Psoas muscle (tissue), 8 donors: ENCODE data around the gene GNG11. TPM values are rescaled to one million over a fixed set of nuclear protein-coding genes. Genes with fewer than 3 reads are reported as not detected.

Experiments used
- ATAC-seq, 4 donors: fragments of 200-7000 bp; cut with Tn5 transposase; one replicate each; pipeline ENCODE4 v1.9.1; 2020; ENCODE audit warnings: moderate library complexity in 3 of 4, mild to moderate bottlenecking in 2 of 4
- DNase-seq, 2 donors: peaks; one replicate each; pipeline ENCODE4 v3.0.0-alpha.2; 2020
- H3K27ac ChIP-seq: fragments of 200-600 bp; one replicate; pipeline ENCODE4 v1.8.0; 2022
- H3K27me3 ChIP-seq, 3 donors: fragments of 200-600 bp in 1 of 3; one replicate each; pipeline versions ENCODE4 v1.6.1 to v1.8.0; 2013 to 2022; ENCODE audit warnings: low read length in 2 of 3, mild to moderate bottlenecking in 2 of 3, moderate library complexity in 1 of 3; ENCODE audit not compliant: insufficient read depth in 3 of 3
- H3K36me3 ChIP-seq, 2 donors: fragments of 200-600 bp in 1 of 2; one replicate each; pipeline versions ENCODE4 v1.6.1 to v1.8.0; 2013 to 2022; ENCODE audit warnings: low read depth in 1 of 2, mild to moderate bottlenecking in 1 of 2, moderate library complexity in 1 of 2; ENCODE audit not compliant: insufficient read depth in 1 of 2
- H3K4me1 ChIP-seq: fragments of 200-600 bp; one replicate; pipeline ENCODE4 v1.8.0; 2022
- H3K4me3 ChIP-seq: fragments of 200-600 bp; one replicate; pipeline ENCODE4 v1.8.0; 2022; ENCODE audit warnings: mild to moderate bottlenecking
- H3K9me3 ChIP-seq: fragments of 200-600 bp; one replicate; pipeline ENCODE4 v1.8.0; 2022
- WGBS, 3 donors: extraction: QIAGEN DNeasy Blood & Tissue Kit; methylation state at CpG; one replicate each; pipeline versions ENCODE4 v1.1.6 to v1.1.7; 2013; 5-methylcytosine and 5-hydroxymethylcytosine counted together
- intact Hi-C, 2 donors: fragments of 100-400 bp; cut with DNase I; formaldehyde crosslinking; loops; one replicate each; pipeline versions ENCODE4 v1.11.0 to v1.14.2; 2022
- polyA plus RNA-seq, 3 donors: library from polyadenylated mRNA; stranded (reverse); fragments of 200-250 nt; gene quantifications; one replicate each; pipeline ENCODE4 v1.2.3, GENCODE V29; 2013
- total RNA-seq, 4 donors: library from RNA; stranded (reverse); fragmentation: NEBNext Ultra II Directional in 2 of 4; extraction: Animal tissue kit (Norgen Biotek cat#: 25700) in 2 of 4; gene quantifications; one replicate each; pipeline versions ENCODE4 v1.2.1 to v1.2.4, GENCODE V29; 2021 to 2023
- TF ChIP-seq, protein P1 (sequence below): fragments of 200-600 bp; IDR thresholded peaks from one replicate; pipeline ENCODE4 v1.8.0; 2022; ENCODE audit warnings: antibody characterized with exemption
- donor health status: healthy with polysubstance abuse.
- donor health status: DM: no; HTN: no; CAD: no; lungs with moderate emphysema.
- donor health status: Bipolar disorder and iron deficiency.
- donor health status: healthy.
- donor health status: DM: yes; HTN: yes; CAD: no.
- donor health status: DM: no; HTN: no; CAD: no.
- donor health status: DM: no; HTN: no; CAD: no.
- donor health status: DM: yes; HTN: yes; CAD: no.

GNG11 gene
- total and polyA plus RNA-seq, 7 donors: 6.3 to 15.8 (median 9.9) TPM

DNA sequence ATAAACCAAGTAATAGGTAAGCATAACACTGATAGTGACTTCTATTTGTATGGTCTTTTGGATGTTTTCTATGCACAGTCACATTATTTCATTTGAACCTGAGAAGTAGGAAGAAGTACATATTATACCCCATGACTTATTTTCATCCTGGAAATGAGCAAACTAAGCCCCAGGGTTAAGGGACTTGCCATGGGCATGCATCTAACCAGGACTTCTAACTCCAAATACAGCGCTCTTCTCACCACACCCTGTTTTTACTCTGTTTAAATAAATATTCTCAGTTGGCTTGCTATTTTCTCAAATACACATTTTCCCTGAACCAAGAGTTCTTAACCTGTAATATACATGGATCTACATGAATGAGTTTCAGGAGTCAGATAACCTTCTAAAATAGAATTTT, 16.3 kb downstream of the GNG11 start:
- no peaks in the 10 kb centered on the region for H3K27me3 ChIP-seq
- no peaks in the 10 kb centered on the region for H3K9me3 ChIP-seq
- H3K36me3 ChIP-seq: no peaks in the 10 kb centered on the region
- H3K27ac ChIP-seq: no peak overlapping the region
- intact Hi-C loops: no loop called here
- TF ChIP-seq, protein P1, sequence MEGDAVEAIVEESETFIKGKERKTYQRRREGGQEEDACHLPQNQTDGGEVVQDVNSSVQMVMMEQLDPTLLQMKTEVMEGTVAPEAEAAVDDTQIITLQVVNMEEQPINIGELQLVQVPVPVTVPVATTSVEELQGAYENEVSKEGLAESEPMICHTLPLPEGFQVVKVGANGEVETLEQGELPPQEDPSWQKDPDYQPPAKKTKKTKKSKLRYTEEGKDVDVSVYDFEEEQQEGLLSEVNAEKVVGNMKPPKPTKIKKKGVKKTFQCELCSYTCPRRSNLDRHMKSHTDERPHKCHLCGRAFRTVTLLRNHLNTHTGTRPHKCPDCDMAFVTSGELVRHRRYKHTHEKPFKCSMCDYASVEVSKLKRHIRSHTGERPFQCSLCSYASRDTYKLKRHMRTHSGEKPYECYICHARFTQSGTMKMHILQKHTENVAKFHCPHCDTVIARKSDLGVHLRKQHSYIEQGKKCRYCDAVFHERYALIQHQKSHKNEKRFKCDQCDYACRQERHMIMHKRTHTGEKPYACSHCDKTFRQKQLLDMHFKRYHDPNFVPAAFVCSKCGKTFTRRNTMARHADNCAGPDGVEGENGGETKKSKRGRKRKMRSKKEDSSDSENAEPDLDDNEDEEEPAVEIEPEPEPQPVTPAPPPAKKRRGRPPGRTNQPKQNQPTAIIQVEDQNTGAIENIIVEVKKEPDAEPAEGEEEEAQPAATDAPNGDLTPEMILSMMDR: no peak
- ATAC-seq: no peak
- no peak for DNase-seq
- no peak overlapping the region for H3K4me3 ChIP-seq
- no peaks in the 10 kb centered on the region for H3K4me1 ChIP-seq
- 90 to 96% (median 95%) methylated on average over 1 of the region's 1 CpG for WGBS, 3 donors

DNA sequence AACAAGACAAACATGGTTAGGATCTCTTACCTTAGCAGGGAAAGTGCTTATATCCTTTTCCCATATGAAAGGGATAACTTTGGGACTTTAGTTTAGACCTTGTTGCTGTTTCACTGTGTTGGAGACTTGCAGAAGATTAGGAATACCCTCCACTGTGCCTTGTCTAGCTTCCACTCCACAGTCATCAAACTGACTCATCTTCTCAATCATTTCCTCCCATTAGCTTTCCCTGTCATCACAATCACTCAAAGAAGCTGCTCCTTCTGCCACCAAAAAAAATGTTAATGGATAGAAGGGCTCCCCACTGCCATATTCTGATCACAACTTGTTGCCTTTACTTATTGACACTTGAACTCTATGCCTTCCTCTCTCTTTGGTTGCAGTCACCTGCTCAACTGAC, 16.8 kb downstream of the GNG11 start:
- no peaks in the 10 kb centered on the region for H3K27me3 ChIP-seq
- H3K4me1 ChIP-seq: no peaks in the 10 kb centered on the region
- intact Hi-C loops: no loop called here
- TF ChIP-seq, protein P1: no peak
- no peaks in the 10 kb centered on the region for H3K36me3 ChIP-seq
- H3K4me3 ChIP-seq: no peak overlapping the region
- H3K9me3 ChIP-seq: no peaks in the 10 kb centered on the region
- H3K27ac ChIP-seq: no peak overlapping the region
- DNase-seq (no peak), ATAC-seq (no peak)

DNA sequence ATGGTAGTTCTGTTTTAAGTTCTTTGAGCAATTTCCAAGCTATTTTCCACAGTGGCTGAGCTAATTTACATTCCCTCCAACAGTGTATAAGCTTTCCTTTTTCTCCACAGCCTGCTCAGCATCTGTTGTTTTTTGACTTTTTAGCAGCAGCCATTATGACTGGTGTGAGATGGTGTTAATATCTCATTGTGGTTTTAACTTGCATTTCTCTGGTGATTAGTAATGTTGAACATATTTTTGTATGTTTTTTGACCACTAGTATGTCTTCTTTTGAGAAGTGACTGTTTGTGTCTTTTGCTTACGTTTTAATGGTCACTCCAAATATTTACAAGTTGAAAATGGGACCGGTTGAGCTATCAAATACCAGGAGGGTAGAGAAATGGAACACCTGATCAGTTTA, 20.4 kb downstream of the GNG11 start:
- TF ChIP-seq, protein P1: no peak
- H3K9me3 ChIP-seq: no peaks in the 10 kb centered on the region
- H3K27ac ChIP-seq: no peak overlapping the region
- no peak for ATAC-seq
- no peaks in the 10 kb centered on the region for H3K36me3 ChIP-seq
- H3K4me1 ChIP-seq: no peaks in the 10 kb centered on the region
- H3K27me3 ChIP-seq: no peaks in the 10 kb centered on the region
- intact Hi-C loops: no loop called here
- DNase-seq: no peak
- WGBS, 3 donors: 90 to 96% (median 96%) methylated on average over 2 of the region's 2 CpGs
- H3K4me3 ChIP-seq: no peak overlapping the region

DNA sequence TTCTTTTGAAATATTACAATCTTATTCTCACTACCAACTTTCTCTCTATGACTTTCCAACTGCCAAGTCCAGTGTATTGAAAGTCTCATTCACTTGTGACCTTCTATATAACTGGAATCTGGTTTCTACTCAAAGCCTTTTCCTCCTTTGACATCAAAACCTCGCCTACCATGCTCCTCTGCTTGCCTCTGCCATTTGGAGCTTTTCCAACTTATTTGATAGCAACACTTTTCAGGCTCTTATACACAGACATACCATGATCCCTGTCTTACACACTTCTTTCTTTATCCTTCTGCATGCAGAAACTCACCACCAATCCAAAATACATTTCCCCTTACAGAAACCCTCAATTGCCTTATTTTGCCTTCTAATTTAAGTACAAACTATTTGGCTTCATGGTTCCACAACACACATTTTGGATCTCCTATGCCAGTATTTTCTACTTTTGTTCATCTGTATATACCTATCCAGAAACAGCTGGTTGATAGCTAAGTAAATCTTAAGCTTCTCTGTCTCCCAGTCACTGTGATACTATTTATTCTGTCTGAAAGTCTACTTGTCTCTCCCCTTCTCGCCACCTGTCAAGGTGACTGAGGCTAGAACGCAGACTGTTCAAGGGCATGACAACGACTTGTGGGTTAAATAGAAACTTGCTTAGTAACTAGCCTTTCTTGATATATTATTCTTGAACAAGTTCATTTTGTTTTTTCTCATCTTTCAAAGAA, 22.4 kb downstream of the GNG11 start:
- no peaks in the 10 kb centered on the region for H3K9me3 ChIP-seq
- H3K27me3 ChIP-seq: no peaks in the 10 kb centered on the region
- H3K4me3 ChIP-seq: no peak overlapping the region
- ATAC-seq (no peak), DNase-seq (no peak)
- H3K27ac ChIP-seq: no peak overlapping the region
- WGBS, 3 donors: 67 to 72% (median 68%) methylated on average over 4 of the region's 4 CpGs
- TF ChIP-seq, protein P1: no peak
- no peaks in the 10 kb centered on the region for H3K36me3 ChIP-seq
- no peaks in the 10 kb centered on the region for H3K4me1 ChIP-seq
- intact Hi-C loops: no loop called here

DNA sequence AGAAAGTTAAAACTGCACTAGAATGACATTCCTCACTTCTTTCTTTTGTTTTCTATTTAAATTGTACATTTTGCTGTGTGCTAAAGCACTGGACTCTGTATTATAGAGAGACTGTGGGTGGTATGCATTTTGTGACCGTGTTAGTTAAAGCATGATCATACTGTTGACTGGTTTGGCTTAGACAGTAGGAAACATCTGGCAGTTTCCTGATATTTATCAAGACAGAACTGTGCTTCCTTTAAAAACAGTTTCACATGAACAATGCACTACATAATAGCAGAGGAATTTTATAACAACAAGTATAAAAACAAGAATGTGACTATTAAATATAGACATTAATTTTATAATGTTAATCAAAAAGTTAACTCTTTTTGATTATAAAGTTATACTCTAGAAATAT, 23.1 kb downstream of the GNG11 start:
- H3K4me3 ChIP-seq: no peak overlapping the region
- ATAC-seq (no peak), DNase-seq (no peak)
- no peaks in the 10 kb centered on the region for H3K27me3 ChIP-seq
- no peaks in the 10 kb centered on the region for H3K36me3 ChIP-seq
- TF ChIP-seq, protein P1: no peak
- intact Hi-C loops: no loop called here
- WGBS, 3 donors: 6 to 9% (median 7%) methylated on average over 1 of the region's 1 CpG
- H3K27ac ChIP-seq: no peak overlapping the region
- H3K9me3 ChIP-seq: no peaks in the 10 kb centered on the region
- H3K4me1 ChIP-seq: no peaks in the 10 kb centered on the region
